ENCODE data around the gene ZFAND3.

- TF ChIP-seq CTCF (IDR thresholded peaks at IDR 0.05; ENCODE audit: low read length) (no peak), EZH2 (IDR thresholded peaks at IDR 0.05; ENCODE audit: borderline replicate concordance, low read length) (no peak)
Measured at GRCh38 chr6:37952027-37952426, 132.5 kb downstream of the ZFAND3 start.

Data from OCI-LY1 (cell line).